DND-41 (cell line): ENCODE measurements around the gene RYR3.

Experiments
- ATAC-seq: fragments of 200-7000 bp; cut with Tn5 transposase; 3 replicates; pipeline ENCODE4 v1.9.1; 2021; ENCODE audit warnings: low read depth; ENCODE audit not compliant: insufficient read depth
- DNase-seq: peaks from one replicate; pipeline ENCODE4 v3.0.0-alpha.2; 2020
- H2AFZ ChIP-seq: 2 replicates; pipeline ENCODE4 v1.6.0; 2012; ENCODE audit warnings: low read depth, low read length
- H3K27ac ChIP-seq: 2 replicates; pipeline ENCODE4 v1.5.1; 2012; ENCODE audit warnings: low read length, inconsistent platforms
- H3K27me3 ChIP-seq: fragments of 200-600 bp; sonication (generic); 2 replicates; pipeline ENCODE4 v1.6.0; 2012; ENCODE audit warnings: low read length, mild to moderate bottlenecking, inconsistent platforms; ENCODE audit not compliant: insufficient read depth, poor library complexity
- H3K36me3 ChIP-seq: 2 replicates; pipeline ENCODE4 v1.5.1; 2012; ENCODE audit warnings: low read length, inconsistent platforms; ENCODE audit not compliant: insufficient read depth
- H3K4me1 ChIP-seq: 2 replicates; pipeline ENCODE4 v1.5.1; 2012; ENCODE audit warnings: mild to moderate bottlenecking, low read length; ENCODE audit not compliant: insufficient read depth
- H3K4me2 ChIP-seq: 2 replicates; pipeline ENCODE4 v1.6.0; 2012; ENCODE audit warnings: mild to moderate bottlenecking, moderate library complexity, low read length, inconsistent platforms; ENCODE audit not compliant: insufficient read depth
- H3K4me3 ChIP-seq, 2 experiments: fragments of 200-600 bp in 1 of 2; shearing (Covaris generic) in 1 of 2; 2 replicates each; pipeline ENCODE4 v1.5.1; 2012 to 2016; ENCODE audit warnings: inconsistent platforms in 2 of 2, low read length in 2 of 2, mild to moderate bottlenecking in 2 of 2, low read depth in 1 of 2, moderate library complexity in 1 of 2
- H3K79me2 ChIP-seq: 2 replicates; pipeline ENCODE4 v1.6.0; 2012; ENCODE audit warnings: low read length, inconsistent platforms; ENCODE audit not compliant: insufficient read depth
- H3K9ac ChIP-seq: 2 replicates; pipeline ENCODE4 v1.6.0; 2012; ENCODE audit warnings: low read depth, mild to moderate bottlenecking, inconsistent platforms, low read length, moderate library complexity
- H3K9me3 ChIP-seq: 2 replicates; pipeline ENCODE4 v1.5.1; 2012; ENCODE audit warnings: low read length, moderate library complexity, mild to moderate bottlenecking, inconsistent platforms; ENCODE audit not compliant: insufficient read depth, severe bottlenecking
- H4K20me1 ChIP-seq: 2 replicates; pipeline ENCODE4 v1.6.0; 2012; ENCODE audit warnings: low read length; ENCODE audit not compliant: insufficient read depth
- EZH2 ChIP-seq: IDR thresholded peaks from 3 replicates; pipeline ENCODE4 v1.6.1; 2012; ENCODE audit warnings: borderline replicate concordance, low read depth, mild to moderate bottlenecking, moderate library complexity, low read length, inconsistent platforms; ENCODE audit not compliant: severe bottlenecking
- TF ChIP-seq, protein P1 (sequence below): IDR thresholded peaks from 2 replicates; pipeline ENCODE4 v1.5.1; 2012; ENCODE audit warnings: borderline replicate concordance, low read length, moderate library complexity, mild to moderate bottlenecking; ENCODE audit not compliant: poor library complexity, severe bottlenecking; ENCODE audit errors: extremely low read depth

RYR3 gene

DNA sequence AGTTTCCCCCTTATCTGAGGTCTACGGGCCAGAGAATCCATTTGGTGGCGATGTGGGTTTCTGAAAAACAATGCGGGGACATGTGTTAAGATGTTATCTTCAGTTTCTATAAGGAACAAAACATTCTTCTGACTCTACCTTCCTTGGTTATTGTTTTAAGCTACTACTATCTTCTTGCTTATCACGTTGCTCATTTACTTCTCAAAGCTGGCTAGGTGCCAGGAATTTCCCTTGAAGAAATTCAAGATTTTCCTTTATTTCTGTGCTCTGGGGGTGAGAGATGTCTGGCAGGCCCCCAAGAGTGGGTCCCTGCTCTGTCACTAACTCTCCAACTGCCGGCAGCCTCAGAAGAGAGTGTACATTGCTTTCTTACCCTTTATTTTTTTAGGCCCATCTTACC, 119.8 kb downstream of the RYR3 start:
- Histone ChIP-seq H4K20me1 (no peaks in the 10 kb centered on the region), H3K9ac (no peak overlapping the region), H3K27me3 (no peaks in the 10 kb centered on the region), H3K27ac (no peak overlapping the region), H3K4me1 (no peaks in the 10 kb centered on the region), H2AFZ (no peak overlapping the region), H3K4me2 (no peak overlapping the region), H3K79me2 (no peaks in the 10 kb centered on the region), H3K9me3 (no peaks in the 10 kb centered on the region), H3K36me3 (no peaks in the 10 kb centered on the region), H3K4me3 (no peak overlapping the region)
- DNase-seq (no peak), ATAC-seq (no peak)
- no peak for TF ChIP-seq EZH2
- TF ChIP-seq, protein P1, sequence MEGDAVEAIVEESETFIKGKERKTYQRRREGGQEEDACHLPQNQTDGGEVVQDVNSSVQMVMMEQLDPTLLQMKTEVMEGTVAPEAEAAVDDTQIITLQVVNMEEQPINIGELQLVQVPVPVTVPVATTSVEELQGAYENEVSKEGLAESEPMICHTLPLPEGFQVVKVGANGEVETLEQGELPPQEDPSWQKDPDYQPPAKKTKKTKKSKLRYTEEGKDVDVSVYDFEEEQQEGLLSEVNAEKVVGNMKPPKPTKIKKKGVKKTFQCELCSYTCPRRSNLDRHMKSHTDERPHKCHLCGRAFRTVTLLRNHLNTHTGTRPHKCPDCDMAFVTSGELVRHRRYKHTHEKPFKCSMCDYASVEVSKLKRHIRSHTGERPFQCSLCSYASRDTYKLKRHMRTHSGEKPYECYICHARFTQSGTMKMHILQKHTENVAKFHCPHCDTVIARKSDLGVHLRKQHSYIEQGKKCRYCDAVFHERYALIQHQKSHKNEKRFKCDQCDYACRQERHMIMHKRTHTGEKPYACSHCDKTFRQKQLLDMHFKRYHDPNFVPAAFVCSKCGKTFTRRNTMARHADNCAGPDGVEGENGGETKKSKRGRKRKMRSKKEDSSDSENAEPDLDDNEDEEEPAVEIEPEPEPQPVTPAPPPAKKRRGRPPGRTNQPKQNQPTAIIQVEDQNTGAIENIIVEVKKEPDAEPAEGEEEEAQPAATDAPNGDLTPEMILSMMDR = no peak

DNA sequence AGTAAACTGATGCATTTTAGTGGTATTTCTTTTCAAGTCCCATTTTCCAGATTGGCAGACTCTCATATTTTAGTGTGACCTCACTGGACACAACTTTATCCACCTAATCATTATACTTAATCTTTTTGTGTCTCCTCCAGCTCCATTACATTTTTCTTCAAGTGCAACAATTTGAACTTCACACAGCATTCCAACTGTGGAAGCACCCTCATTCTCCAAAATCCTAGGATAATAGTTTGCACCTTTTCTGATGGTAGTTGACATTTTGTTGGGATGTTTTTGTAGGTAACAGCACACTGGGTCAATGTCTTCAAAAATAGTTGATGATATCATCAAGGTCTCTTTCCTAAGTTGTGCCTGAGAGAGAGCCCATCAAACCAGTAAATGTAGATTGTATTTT, 123.1 kb downstream of the RYR3 start:
- no peak overlapping the region for H3K9ac ChIP-seq
- H3K4me2 ChIP-seq = no peak overlapping the region
- no peak for TF ChIP-seq EZH2
- TF ChIP-seq, protein P1 = no peak
- DNase-seq = no peak
- no peaks in the 10 kb centered on the region for H3K79me2 ChIP-seq
- no peaks in the 10 kb centered on the region for H3K27me3 ChIP-seq
- H3K27ac ChIP-seq = no peak overlapping the region
- no peaks in the 10 kb centered on the region for H3K4me1 ChIP-seq
- H3K9me3 ChIP-seq = no peaks in the 10 kb centered on the region
- H2AFZ ChIP-seq = no peak overlapping the region
- no peak for ATAC-seq
- H4K20me1 ChIP-seq = no peaks in the 10 kb centered on the region
- H3K4me3 ChIP-seq = no peak overlapping the region
- no peaks in the 10 kb centered on the region for H3K36me3 ChIP-seq

DNA sequence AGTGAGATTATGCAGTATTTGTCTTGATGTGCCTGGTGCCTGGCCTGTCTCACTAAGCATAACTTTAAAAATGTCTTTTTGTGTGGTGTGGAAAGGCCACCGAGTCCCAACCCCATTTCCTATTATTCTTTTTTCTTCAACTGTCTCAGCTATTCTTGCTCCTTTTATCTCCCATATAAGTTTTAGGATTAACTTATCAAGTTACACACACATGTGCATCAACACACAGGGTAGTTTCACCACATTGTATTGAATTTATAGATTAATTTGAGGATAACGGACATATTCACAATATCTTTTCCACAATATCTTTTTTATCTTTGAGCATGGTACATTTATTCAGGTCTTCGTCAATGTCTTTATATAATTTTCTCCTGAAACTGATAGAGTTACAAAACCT, 127.6 kb downstream of the RYR3 start:
- no peaks in the 10 kb centered on the region for H3K9me3 ChIP-seq
- no peak overlapping the region for H3K4me2 ChIP-seq
- H4K20me1 ChIP-seq = no peaks in the 10 kb centered on the region
- no peaks in the 10 kb centered on the region for H3K36me3 ChIP-seq
- no peaks in the 10 kb centered on the region for H3K79me2 ChIP-seq
- DNase-seq (no peak), ATAC-seq (no peak)
- no peak overlapping the region for H3K4me3 ChIP-seq
- no peaks in the 10 kb centered on the region for H3K27me3 ChIP-seq
- H2AFZ ChIP-seq = no peak overlapping the region
- TF ChIP-seq, protein P1 = no peak
- no peak for TF ChIP-seq EZH2
- no peaks in the 10 kb centered on the region for H3K4me1 ChIP-seq
- H3K27ac ChIP-seq = no peak overlapping the region
- no peak overlapping the region for H3K9ac ChIP-seq

DNA sequence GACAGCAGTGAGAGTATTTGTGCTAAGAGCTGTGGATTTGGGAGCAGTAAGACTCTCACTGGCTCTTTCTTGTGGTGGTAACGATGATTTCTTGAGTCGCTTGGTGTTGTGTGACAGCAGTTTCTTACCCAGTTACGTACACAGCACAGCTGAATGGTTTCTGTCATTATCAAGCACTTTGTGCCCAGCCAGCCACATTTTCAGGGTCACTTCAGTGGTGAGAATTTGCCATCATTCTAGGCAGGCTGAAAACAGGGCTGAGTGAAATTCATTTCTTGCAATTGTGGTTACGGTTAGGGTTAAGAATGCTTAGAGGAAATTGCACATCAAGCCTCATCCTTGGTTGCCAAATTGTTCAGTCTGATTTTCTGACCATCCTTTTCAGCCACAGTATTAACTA, 130.1 kb downstream of the RYR3 start:
- H3K4me3 ChIP-seq = no peak overlapping the region
- no peak for ATAC-seq

More for the DNA sequence above, 130.1 kb downstream of the RYR3 start:
- Histone ChIP-seq H3K4me2 (no peak overlapping the region), H2AFZ (no peak overlapping the region), H3K9ac (no peak overlapping the region), H3K79me2 (no peaks in the 10 kb centered on the region), H3K27me3 (no peaks in the 10 kb centered on the region), H3K9me3 (no peaks in the 10 kb centered on the region), H4K20me1 (no peaks in the 10 kb centered on the region), H3K4me1 (no peaks in the 10 kb centered on the region), H3K27ac (no peak overlapping the region), H3K36me3 (no peaks in the 10 kb centered on the region)
- TF ChIP-seq, protein P1 = no peak
- no peak for TF ChIP-seq EZH2
- no peak for DNase-seq
